Naive thymus-derived CD4-positive, alpha-beta T cell (primary cell): ENCODE results near the gene RNGTT. TPM values are rescaled to one million over a fixed set of nuclear protein-coding genes. Genes with fewer than 3 reads are reported as not detected.

Experiments used
- ATAC-seq: fragments of 150-1000 bp; cut with Tn5 transposase; 2 replicates; pipeline ENCODE4 v1.10.0; 2021; ENCODE audit warnings: mild to moderate bottlenecking, moderate library complexity
- CTCF ChIA-PET: fragments of 350-600 bp; sonication (Branson Sonifier 250); formaldehyde crosslinking; loops from one replicate; lab custom pipeline; 2021; ENCODE audit warnings: antibody characterized with exemption; lab: Charles Lee
- POLR2A ChIA-PET: fragments of 350-600 bp; sonication (Branson Sonifier 250); formaldehyde crosslinking; loops from one replicate; lab custom pipeline; 2021; ENCODE audit warnings: antibody characterized with exemption, inconsistent platforms; lab: Charles Lee
- DNase-seq, 9 donors: peaks; one replicate each; pipeline versions ENCODE4 v3.0.0 to v3.0.0-alpha.2; 2020 to 2022; ENCODE audit warnings: mixed read lengths in 1 of 9
- H3K27ac ChIP-seq: one replicate; pipeline ENCODE4 v1.7.0; 2013; ENCODE audit warnings: mild to moderate bottlenecking, low read depth, low read length, moderate library complexity
- H3K27me3 ChIP-seq, 2 donors: one replicate each; pipeline ENCODE4 v1.7.0; 2013; ENCODE audit warnings: low read length in 2 of 2, mild to moderate bottlenecking in 2 of 2, moderate library complexity in 2 of 2; ENCODE audit not compliant: control insufficient read depth in 2 of 2, insufficient read depth in 2 of 2
- H3K36me3 ChIP-seq, 3 experiments: 1 replicate in 2 of 3; 2 replicates in 1 of 3; pipeline ENCODE4 v1.7.0; 2013; ENCODE audit warnings: low read length in 3 of 3, mild to moderate bottlenecking in 3 of 3, moderate library complexity in 1 of 3; ENCODE audit not compliant: insufficient read depth in 3 of 3, control insufficient read depth in 2 of 3
- H3K4me1 ChIP-seq, 2 donors: one replicate each; pipeline ENCODE4 v1.7.0; 2013; ENCODE audit warnings: low read length in 2 of 2, mild to moderate bottlenecking in 2 of 2, moderate library complexity in 1 of 2; ENCODE audit not compliant: control insufficient read depth in 2 of 2, insufficient read depth in 2 of 2
- H3K4me3 ChIP-seq: 2 replicates; pipeline ENCODE4 v1.7.0; 2013; ENCODE audit warnings: mild to moderate bottlenecking, low read length
- H3K9me3 ChIP-seq, 3 experiments: 1 replicate in 2 of 3; 2 replicates in 1 of 3; pipeline ENCODE4 v1.7.0; 2013; ENCODE audit warnings: low read length in 3 of 3; ENCODE audit not compliant: control insufficient read depth in 2 of 3
- H3K27ac Mint-ChIP-seq, 9 donors: one replicate each; pipeline ENCODE4 v1.8.0; 2020 to 2022; ENCODE audit warnings: mixed read lengths in 9 of 9, mild to moderate bottlenecking in 8 of 9, moderate library complexity in 5 of 9, inconsistent platforms in 2 of 9
- H3K27me3 Mint-ChIP-seq, 5 donors: one replicate each; pipeline ENCODE4 v1.8.0; 2021 to 2022; ENCODE audit warnings: mixed read lengths in 5 of 5, mild to moderate bottlenecking in 1 of 5
- H3K36me3 Mint-ChIP-seq, 5 donors: one replicate each; pipeline ENCODE4 v1.8.0; 2020 to 2022; ENCODE audit warnings: mixed read lengths in 5 of 5, mild to moderate bottlenecking in 3 of 5, inconsistent platforms in 1 of 5
- H3K4me1 Mint-ChIP-seq, 7 donors: one replicate each; pipeline ENCODE4 v1.8.0; 2020 to 2022; ENCODE audit warnings: mixed read lengths in 7 of 7, mild to moderate bottlenecking in 3 of 7, inconsistent platforms in 1 of 7
- H3K4me3 Mint-ChIP-seq, 10 donors: one replicate each; pipeline ENCODE4 v1.8.0; 2020 to 2022; ENCODE audit warnings: mild to moderate bottlenecking in 10 of 10, mixed read lengths in 10 of 10, moderate library complexity in 6 of 10, inconsistent platforms in 2 of 10
- H3K9me3 Mint-ChIP-seq, 11 donors: one replicate each; pipeline ENCODE4 v1.8.0; 2020 to 2022; ENCODE audit warnings: mixed read lengths in 11 of 11, mild to moderate bottlenecking in 4 of 11, inconsistent platforms in 1 of 11, moderate library complexity in 1 of 11
- intact Hi-C, 2 donors: fragments of 100-400 bp; cut with micrococcal nuclease; formaldehyde crosslinking; loops; one replicate each; pipeline ENCODE4 v1.15.1; 2023
- polyA plus RNA-seq, 2 donors: library from polyadenylated mRNA; unstranded; fragments of 300-500 nt; fragmentation: Illumina TruSeq; gene quantifications; one replicate each; pipeline ENCODE4 v1.2.3, GENCODE V29; 2021
- total RNA-seq, 6 experiments: library from RNA in 5 of 6; stranded (reverse) in 5 of 6; gene quantifications; 1 replicate in 5 of 6; 2 replicates in 1 of 6; pipeline ENCODE4 v1.2.3 and lab custom pipeline; 2021 to 2026

The RNGTT gene
- total RNA-seq = 10 to 100 TPM; 15.4 to 26.5 (median 20.8) TPM
- 10 to 100 TPM; 16.8 to 17.9 TPM for polyA plus RNA-seq
- 51.3 reads per million, percentile 72 among the genes with 10 or more reads in this experiment for total RNA-seq (lab: John Stamatoyannopoulos, UW)

DNA sequence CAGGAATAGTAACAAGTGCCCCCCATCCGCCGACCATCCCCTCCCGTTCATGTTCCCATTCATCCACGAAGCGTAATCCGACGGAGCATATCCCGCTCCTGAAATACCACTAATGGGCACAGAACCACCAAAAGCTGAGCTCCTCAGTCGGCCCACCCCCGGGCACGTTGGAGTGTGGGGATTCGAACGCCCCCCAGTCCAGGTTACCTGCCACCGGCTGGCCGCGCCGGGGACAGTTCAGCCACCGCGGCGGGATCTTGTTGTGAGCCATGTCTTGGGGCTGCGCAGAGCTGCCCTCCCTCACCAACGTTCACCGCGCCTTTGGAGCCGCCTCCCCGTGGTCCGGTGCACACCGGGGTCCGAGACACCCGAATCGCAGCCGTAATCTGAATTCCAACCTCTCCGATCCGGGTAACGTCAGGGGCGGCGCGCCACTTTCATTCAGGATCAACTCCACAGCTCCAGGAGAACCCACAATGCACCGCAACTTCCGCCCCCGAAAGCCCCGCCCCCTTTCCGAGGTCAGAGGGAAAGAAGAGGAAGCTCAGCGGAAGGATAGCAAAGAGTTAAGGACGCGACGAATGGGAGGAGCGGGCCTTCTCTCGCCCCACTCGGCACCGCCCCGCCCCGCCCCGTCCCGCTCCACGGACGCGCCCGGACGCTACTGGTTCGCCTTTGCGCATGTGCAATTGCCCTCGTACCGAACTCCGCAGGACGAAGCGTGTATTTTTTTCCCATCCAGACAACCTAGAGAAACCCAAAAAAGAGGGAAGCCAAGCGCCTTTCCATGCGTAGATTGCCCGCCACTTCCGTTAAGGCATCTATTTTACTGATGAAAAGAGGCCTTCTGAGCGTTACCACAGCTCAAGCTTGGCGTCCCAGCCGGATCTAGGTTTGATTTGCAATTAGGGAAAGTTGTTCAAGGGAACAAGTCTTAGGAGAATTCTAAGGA is at the start of gene RNGTT:
Gene RNGTT, minus strand, starts transcription at position 480 of the 952 bp plus-strand sequence. Its CDS starts 209 bp downstream, at position 271.
- Mint-ChIP-seq H3K4me3 (peak within 1 kb of the TSS; percentile 91 to 99 (median 98)), H3K27me3 (peaks cover 0 to 2% (median 0%) of the 10 kb centered on the region in 5 donors), H3K36me3 (peaks cover 0 to 13% (median 7%) of the 10 kb centered on the region in 5 donors), H3K9me3 (peaks cover 0 to 25% (median 10%) of the 10 kb centered on the region in 11 donors), H3K4me1 (peaks cover 25 to 57% (median 52%) of the 10 kb centered on the region in 7 donors), H3K27ac (peak within 1 kb of the TSS; percentile 85 to 97 (median 94))
- ChIA-PET CTCF (interaction anchor here (1.0 to 1.5 kb wide), 3 partner anchors 19 to 408 kb away, joined by 3 read pairs; no protein-coding TSS in a partner anchor), POLR2A (interaction anchor here (0.9 to 4.0 kb wide), 11 partner anchors 11 to 1623 kb away, joined by 3 to 58 read pairs (median 4); partner anchors contain the start of genes AKIRIN2, LYRM2, MAP3K7 and PNRC1)
- Histone ChIP-seq H3K27ac (peak within 1 kb of the TSS; percentile 82), H3K4me3 (peak within 1 kb of the TSS; percentile 82), H3K9me3 (no peaks in the 10 kb centered on the region), H3K4me1 (peaks cover 9 to 18% of the 10 kb centered on the region in 2 donors), H3K27me3 (no peaks in the 10 kb centered on the region), H3K36me3 (peaks cover 0 to 6% (median 0%) of the 10 kb centered on the region in 3 experiments)
- intact Hi-C loops = loop anchor here (1.0 to 5.0 kb wide), 17 partner anchors 117 to 1808 kb away; partner anchors contain the start of genes AKIRIN2 (in 2 of the 2), CASP8AP2 (in 2 of the 2), LYRM2 (in 2 of the 2) and MAP3K7 (in 2 of the 2)
- ATAC-seq (peak; percentile 100), DNase-seq (peak; percentile 89 to 98 (median 95))

DNA sequence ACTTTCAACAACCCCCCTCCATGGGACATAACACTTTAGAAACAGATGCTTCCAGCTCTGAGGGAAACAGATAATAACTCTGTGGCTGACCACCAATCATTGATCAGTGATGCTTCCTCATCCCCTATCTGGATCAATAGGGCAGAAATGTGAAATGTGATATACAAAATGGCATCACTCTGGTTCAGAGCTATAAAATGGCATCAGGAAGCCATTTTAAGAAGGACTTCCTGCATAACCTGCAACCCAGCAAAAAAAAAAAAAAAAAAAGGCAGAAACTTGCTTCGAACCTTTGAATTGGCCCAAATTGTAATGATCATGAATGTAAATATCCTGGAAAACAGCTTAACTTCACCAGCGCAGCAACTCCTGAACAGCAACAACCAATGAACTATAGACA is 48.0 kb upstream of the RNGTT start:
- Histone ChIP-seq H3K27ac (no peak overlapping the region), H3K36me3 (no peaks in the 10 kb centered on the region), H3K9me3 (no peaks in the 10 kb centered on the region), H3K4me1 (no peaks in the 10 kb centered on the region), H3K4me3 (no peak overlapping the region), H3K27me3 (no peaks in the 10 kb centered on the region)
- H3K4me1 Mint-ChIP-seq = peaks cover 4 to 17% (median 14%) of the 10 kb centered on the region in 7 donors
- peaks cover 0 to 10% (median 1%) of the 10 kb centered on the region in 11 donors for H3K9me3 Mint-ChIP-seq
- CTCF ChIA-PET = interaction anchor here (0.6 to 1.8 kb wide), 2 partner anchors 29 to 516 kb away, joined by 3 read pairs; no protein-coding TSS in a partner anchor
- POLR2A ChIA-PET = interaction anchor here (1.4 to 1.7 kb wide), 2 partner anchors 67 to 69 kb away, joined by 3 to 6 read pairs; partner anchors contain the start of gene PNRC1
- intact Hi-C loops = no loop called here
- ATAC-seq (no peak), DNase-seq (no peak)
- H3K36me3 Mint-ChIP-seq = peaks cover 0 to 4% (median 0%) of the 10 kb centered on the region in 5 donors
- no peak overlapping the region for H3K4me3 Mint-ChIP-seq
- H3K27me3 Mint-ChIP-seq = peaks cover 0 to 6% (median 0%) of the 10 kb centered on the region in 5 donors
- no peak overlapping the region for H3K27ac Mint-ChIP-seq

GRCh38 chr6:89010825-89011224 is 47.4 kb upstream of the RNGTT start:
- H3K36me3 Mint-ChIP-seq = peaks cover 0 to under 1% (median 0%) of the 10 kb centered on the region in 5 donors
- H3K9me3 Mint-ChIP-seq = peaks cover 0 to 4% (median 0%) of the 10 kb centered on the region in 11 donors
- H3K36me3 ChIP-seq = no peaks in the 10 kb centered on the region
- intact Hi-C loops = no loop called here
- DNase-seq (no peak), ATAC-seq (no peak)
- H3K9me3 ChIP-seq = no peaks in the 10 kb centered on the region
- peaks cover 4 to 17% (median 14%) of the 10 kb centered on the region in 7 donors for H3K4me1 Mint-ChIP-seq
- no peaks in the 10 kb centered on the region for H3K27me3 ChIP-seq
- no peaks in the 10 kb centered on the region for H3K4me1 ChIP-seq
- ChIA-PET CTCF (interaction anchor here (1.8 kb wide), 1 partner anchor 28 kb away, joined by 3 read pairs; no protein-coding TSS in a partner anchor), POLR2A (interaction anchor here (1.5 to 1.7 kb wide), 2 partner anchors 68 to 70 kb away, joined by 5 to 6 read pairs; partner anchors contain the start of gene PNRC1)
- no peak overlapping the region for H3K27ac ChIP-seq
- no peak overlapping the region for H3K4me3 Mint-ChIP-seq
- H3K4me3 ChIP-seq = no peak overlapping the region
- no peak overlapping the region for H3K27ac Mint-ChIP-seq
- H3K27me3 Mint-ChIP-seq = peaks cover 0 to 6% (median 0%) of the 10 kb centered on the region in 5 donors

GRCh38 chr6:89009624-89010059 is 46.2 kb upstream of the RNGTT start:
- peaks cover 0 to 6% (median 0%) of the 10 kb centered on the region in 5 donors for H3K27me3 Mint-ChIP-seq
- H3K36me3 ChIP-seq = no peaks in the 10 kb centered on the region
- H3K27ac ChIP-seq = no peak overlapping the region
- POLR2A ChIA-PET = interaction anchor here (1.5 kb wide), 1 partner anchor 71 kb away, joined by 5 read pairs; the partner anchor contains the start of gene PNRC1
- H3K4me3 Mint-ChIP-seq = no peak overlapping the region
- CTCF ChIA-PET = interaction anchor here (0.6 to 0.7 kb wide), 2 partner anchors 14 to 112 kb away, joined by 3 to 4 read pairs; no protein-coding TSS in a partner anchor
- no peaks in the 10 kb centered on the region for H3K9me3 Mint-ChIP-seq
- H3K4me1 Mint-ChIP-seq = peaks cover 4 to 17% (median 14%) of the 10 kb centered on the region in 7 donors
- H3K4me3 ChIP-seq = no peak overlapping the region
- H3K27me3 ChIP-seq = no peaks in the 10 kb centered on the region
- ATAC-seq = peak; percentile 54
- intact Hi-C loops = no loop called here
- H3K9me3 ChIP-seq = no peaks in the 10 kb centered on the region
- no peaks in the 10 kb centered on the region for H3K4me1 ChIP-seq
- no peaks in the 10 kb centered on the region for H3K36me3 Mint-ChIP-seq
- DNase-seq = no peak
- no peak overlapping the region for H3K27ac Mint-ChIP-seq

GRCh38 chr6:89008815-89009374 is 45.5 kb upstream of the RNGTT start:
- Mint-ChIP-seq H3K27me3 (peaks cover 0 to 6% (median 0%) of the 10 kb centered on the region in 5 donors), H3K27ac (no peak overlapping the region), H3K36me3 (no peaks in the 10 kb centered on the region), H3K4me1 (peaks cover 4 to 17% (median 14%) of the 10 kb centered on the region in 7 donors), H3K4me3 (no peak overlapping the region), H3K9me3 (no peaks in the 10 kb centered on the region)
- ChIA-PET POLR2A (interaction anchor here (2.3 kb wide), 1 partner anchor 76 kb away, joined by 5 read pairs; no protein-coding TSS in a partner anchor), CTCF (no interaction called here)
- no peak for ATAC-seq
- no peaks in the 10 kb centered on the region for H3K36me3 ChIP-seq
- H3K4me3 ChIP-seq = no peak overlapping the region
- H3K27me3 ChIP-seq = no peaks in the 10 kb centered on the region
- no peaks in the 10 kb centered on the region for H3K4me1 ChIP-seq
- no peak for DNase-seq
- no peak overlapping the region for H3K27ac ChIP-seq
- H3K9me3 ChIP-seq = no peaks in the 10 kb centered on the region
- intact Hi-C loops = no loop called here
